HepG2 (cell line): Measurements from ENCODE around the gene MECR. TPM values are rescaled to one million over a fixed set of nuclear protein-coding genes. Genes with fewer than 3 reads are reported as not detected.

Source experiments
- BHLHE40 ChIP-seq: IDR thresholded peaks from 2 replicates; pipeline ENCODE4 v1.6.1; 2011; ENCODE audit warnings: low read length, improper control_type of control experiment
- CHCHD3 ChIP-seq: sonication (generic); formaldehyde crosslinking; IDR thresholded peaks from 2 replicates; pipeline ENCODE4 v1.8.0; 2022; ENCODE audit warnings: mild to moderate bottlenecking, missing genetic modification reagents, moderate library complexity
- GTF3A ChIP-seq: sonication (generic); formaldehyde crosslinking; conservative IDR thresholded peaks from 2 replicates; pipeline ENCODE4 v1.4.0; 2020; ENCODE audit warnings: mild to moderate bottlenecking, missing genetic modification reagents
- IRX3 ChIP-seq: sonication (generic); formaldehyde crosslinking; IDR thresholded peaks from 2 replicates; pipeline ENCODE4 v1.8.1; 2023; ENCODE audit warnings: mild to moderate bottlenecking, low read depth, missing genetic modification reagents, borderline replicate concordance
- MTF2 ChIP-seq: sonication (generic); formaldehyde crosslinking; IDR thresholded peaks from 2 replicates; pipeline ENCODE4 v1.5.0; 2020; ENCODE audit warnings: missing genetic modification reagents, borderline replicate concordance
- MZF1 ChIP-seq: sonication (generic); formaldehyde crosslinking; IDR thresholded peaks from 2 replicates; pipeline ENCODE4 v1.8.1; 2023; ENCODE audit warnings: mild to moderate bottlenecking, missing genetic modification reagents, borderline replicate concordance
- POGZ ChIP-seq: sonication (generic); formaldehyde crosslinking; IDR thresholded peaks from 2 replicates; pipeline ENCODE4 v1.4.0; 2020; ENCODE audit warnings: mild to moderate bottlenecking, missing genetic modification reagents
- SAP130 ChIP-seq: IDR thresholded peaks from 2 replicates; pipeline ENCODE4 v1.6.1; 2016; ENCODE audit warnings: low read depth
- ZFP90 ChIP-seq: sonication (generic); formaldehyde crosslinking; IDR thresholded peaks from 2 replicates; pipeline ENCODE4 v1.8.0; 2022; ENCODE audit warnings: missing genetic modification reagents, mild to moderate bottlenecking, inconsistent platforms, borderline replicate concordance
- ZIK1 ChIP-seq: sonication (generic); formaldehyde crosslinking; IDR thresholded peaks from 2 replicates; pipeline ENCODE4 v1.5.0; 2020; ENCODE audit warnings: mild to moderate bottlenecking, low read depth, missing genetic modification reagents, borderline replicate concordance
- ZNF33A ChIP-seq: sonication (generic); formaldehyde crosslinking; IDR thresholded peaks from 2 replicates; pipeline ENCODE4 v1.5.1; 2020; ENCODE audit warnings: missing genetic modification reagents, mild to moderate bottlenecking, moderate library complexity, borderline replicate concordance
- ZNF350 ChIP-seq: sonication (generic); formaldehyde crosslinking; IDR thresholded peaks from 2 replicates; pipeline ENCODE4 v1.4.0; 2020; ENCODE audit warnings: mild to moderate bottlenecking, low read depth, missing genetic modification reagents, borderline replicate concordance
- ZNF451 ChIP-seq: sonication (generic); formaldehyde crosslinking; IDR thresholded peaks from 2 replicates; pipeline ENCODE4 v1.5.0; 2020; ENCODE audit warnings: mild to moderate bottlenecking, missing genetic modification reagents
- ZNF558 ChIP-seq: sonication (generic); formaldehyde crosslinking; IDR thresholded peaks from 2 replicates; pipeline ENCODE4 v1.9.0; 2022; ENCODE audit warnings: mild to moderate bottlenecking, missing genetic modification reagents, borderline replicate concordance
- ZNF660 ChIP-seq: sonication (generic); formaldehyde crosslinking; IDR thresholded peaks from 2 replicates; pipeline ENCODE4 v1.5.1; 2020; ENCODE audit warnings: mild to moderate bottlenecking, low read depth, missing genetic modification reagents, borderline replicate concordance
- ZNF678 ChIP-seq: sonication (generic); formaldehyde crosslinking; IDR thresholded peaks from 2 replicates; pipeline ENCODE4 v1.4.0; 2020; ENCODE audit warnings: mild to moderate bottlenecking, missing genetic modification reagents
- ZNF850 ChIP-seq: sonication (generic); formaldehyde crosslinking; conservative IDR thresholded peaks from 2 replicates; pipeline ENCODE4 v1.9.0; 2021; ENCODE audit warnings: mild to moderate bottlenecking, missing genetic modification reagents
- polyA plus RNA-seq, 8 experiments: library from polyadenylated mRNA; depleted of rRNA in 3 of 8; stranded (reverse) in 7 of 8; unstranded in 1 of 8; fragments of >200 nt; fragmentation: Illumina TruSeq in 4 of 8; extraction: Trizol in 4 of 8; gene quantifications; 2 replicates each; pipeline versions ENCODE4 v1.2.1 to v1.2.3, GENCODE V29; 2011 to 2016; ENCODE audit warnings: low read depth in 4 of 8, missing spikeins in 1 of 8, mixed read lengths in 1 of 8; ENCODE audit not compliant: insufficient read depth in 1 of 8
- total RNA-seq, 5 experiments: library from RNA; depleted of rRNA; stranded (reverse); fragments of >200 nt; fragmentation: Illumina TruSeq; extraction: Trizol; gene quantifications; 2 replicates each; pipeline ENCODE4 v1.2.3, GENCODE V29; 2016; ENCODE audit warnings: low read depth in 1 of 5
- TF ChIP-seq, protein P1 (sequence below): sonication (generic); formaldehyde crosslinking; IDR thresholded peaks from 2 replicates; pipeline ENCODE4 v1.4.0; 2020; ENCODE audit warnings: missing genetic modification reagents
- TF ChIP-seq, protein P2 (sequence below): sonication (generic); formaldehyde crosslinking; IDR thresholded peaks from 2 replicates; pipeline ENCODE4 v1.5.1; 2020; ENCODE audit warnings: missing genetic modification reagents, mild to moderate bottlenecking, borderline replicate concordance
- TF ChIP-seq, protein P3 (sequence below): sonication (generic); formaldehyde crosslinking; conservative IDR thresholded peaks from 2 replicates; pipeline ENCODE4 v1.4.0; 2020; ENCODE audit warnings: missing genetic modification reagents
- TF ChIP-seq, protein P4 (sequence below): sonication (generic); formaldehyde crosslinking; IDR thresholded peaks from 2 replicates; pipeline ENCODE4 v1.5.0; 2020; ENCODE audit warnings: mild to moderate bottlenecking, low read depth, missing genetic modification reagents, borderline replicate concordance

The MECR gene
- total and polyA plus RNA-seq, 2 of the 13 experiments (the other 11 are each of a cell fraction or from before 2014, with no cell fraction given) = 18.8 to 24.9 TPM

DNA sequence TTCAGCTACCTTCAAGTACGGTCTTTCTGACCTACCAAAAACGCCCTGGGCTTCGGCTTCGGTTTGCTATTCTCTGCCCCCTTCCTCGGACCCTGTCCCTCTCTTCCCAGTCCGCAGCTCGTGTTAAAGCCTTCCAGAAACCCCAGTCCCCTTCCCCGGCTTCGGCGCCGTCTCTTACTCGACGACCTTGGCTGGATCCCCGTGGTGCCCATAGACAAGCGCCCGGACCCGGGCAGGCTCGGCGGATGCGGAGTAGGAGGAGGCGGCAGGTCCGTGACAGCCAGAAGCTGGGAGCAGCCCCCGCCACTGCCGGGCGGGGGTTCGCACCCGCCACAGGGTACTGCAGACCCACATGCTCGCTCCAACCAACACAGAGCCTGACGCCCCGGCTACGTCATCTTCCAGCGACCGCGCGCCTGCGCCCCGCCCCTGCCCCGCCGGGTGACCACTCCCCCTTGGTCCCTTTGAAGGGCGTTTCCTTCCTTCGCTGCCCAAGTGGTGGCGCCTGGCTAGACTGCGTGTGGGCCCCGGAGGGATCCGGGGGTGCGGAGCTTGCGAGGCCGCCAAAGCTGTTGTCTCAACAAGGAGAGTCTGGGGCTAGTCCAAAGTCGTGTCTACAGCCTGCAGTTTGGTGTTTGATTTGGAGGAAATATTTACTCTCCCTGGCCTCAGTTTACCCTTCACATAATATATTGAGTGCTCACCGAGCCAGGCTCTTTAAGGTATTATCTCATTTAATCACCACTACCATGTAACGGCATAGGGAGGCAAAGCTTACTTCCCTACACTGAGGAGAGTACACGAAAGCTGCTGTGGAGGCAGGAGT, at the start of gene MECR (continued):
- TF ChIP-seq, protein P1, sequence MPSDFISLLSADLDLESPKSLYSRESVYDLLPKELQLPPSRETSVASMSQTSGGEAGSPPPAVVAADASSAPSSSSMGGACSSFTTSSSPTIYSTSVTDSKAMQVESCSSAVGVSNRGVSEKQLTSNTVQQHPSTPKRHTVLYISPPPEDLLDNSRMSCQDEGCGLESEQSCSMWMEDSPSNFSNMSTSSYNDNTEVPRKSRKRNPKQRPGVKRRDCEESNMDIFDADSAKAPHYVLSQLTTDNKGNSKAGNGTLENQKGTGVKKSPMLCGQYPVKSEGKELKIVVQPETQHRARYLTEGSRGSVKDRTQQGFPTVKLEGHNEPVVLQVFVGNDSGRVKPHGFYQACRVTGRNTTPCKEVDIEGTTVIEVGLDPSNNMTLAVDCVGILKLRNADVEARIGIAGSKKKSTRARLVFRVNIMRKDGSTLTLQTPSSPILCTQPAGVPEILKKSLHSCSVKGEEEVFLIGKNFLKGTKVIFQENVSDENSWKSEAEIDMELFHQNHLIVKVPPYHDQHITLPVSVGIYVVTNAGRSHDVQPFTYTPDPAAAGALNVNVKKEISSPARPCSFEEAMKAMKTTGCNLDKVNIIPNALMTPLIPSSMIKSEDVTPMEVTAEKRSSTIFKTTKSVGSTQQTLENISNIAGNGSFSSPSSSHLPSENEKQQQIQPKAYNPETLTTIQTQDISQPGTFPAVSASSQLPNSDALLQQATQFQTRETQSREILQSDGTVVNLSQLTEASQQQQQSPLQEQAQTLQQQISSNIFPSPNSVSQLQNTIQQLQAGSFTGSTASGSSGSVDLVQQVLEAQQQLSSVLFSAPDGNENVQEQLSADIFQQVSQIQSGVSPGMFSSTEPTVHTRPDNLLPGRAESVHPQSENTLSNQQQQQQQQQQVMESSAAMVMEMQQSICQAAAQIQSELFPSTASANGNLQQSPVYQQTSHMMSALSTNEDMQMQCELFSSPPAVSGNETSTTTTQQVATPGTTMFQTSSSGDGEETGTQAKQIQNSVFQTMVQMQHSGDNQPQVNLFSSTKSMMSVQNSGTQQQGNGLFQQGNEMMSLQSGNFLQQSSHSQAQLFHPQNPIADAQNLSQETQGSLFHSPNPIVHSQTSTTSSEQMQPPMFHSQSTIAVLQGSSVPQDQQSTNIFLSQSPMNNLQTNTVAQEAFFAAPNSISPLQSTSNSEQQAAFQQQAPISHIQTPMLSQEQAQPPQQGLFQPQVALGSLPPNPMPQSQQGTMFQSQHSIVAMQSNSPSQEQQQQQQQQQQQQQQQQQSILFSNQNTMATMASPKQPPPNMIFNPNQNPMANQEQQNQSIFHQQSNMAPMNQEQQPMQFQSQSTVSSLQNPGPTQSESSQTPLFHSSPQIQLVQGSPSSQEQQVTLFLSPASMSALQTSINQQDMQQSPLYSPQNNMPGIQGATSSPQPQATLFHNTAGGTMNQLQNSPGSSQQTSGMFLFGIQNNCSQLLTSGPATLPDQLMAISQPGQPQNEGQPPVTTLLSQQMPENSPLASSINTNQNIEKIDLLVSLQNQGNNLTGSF = no peak
- no peak for TF ChIP-seq CHCHD3 (CRISPR knock-in tag)
- 0 out of 2 replicates have a peak, but pooled peaks have one; percentile 45 for TF ChIP-seq ZNF451 (CRISPR knock-in tag)
- TF ChIP-seq MTF2 (CRISPR knock-in tag) = no peak
- TF ChIP-seq BHLHE40 = no peak
- TF ChIP-seq IRX3 (CRISPR knock-in tag) = no peak; the same call in 1 of the 2 replicates
- peak; percentile 95 for TF ChIP-seq SAP130
- TF ChIP-seq MZF1 (CRISPR knock-in tag) = no peak
- no peak for TF ChIP-seq ZNF850
- no peak for TF ChIP-seq ZIK1
- TF ChIP-seq ZNF350 (CRISPR knock-in tag) = peak; percentile 79; the same call in 1 of the 2 replicates
- no peak for TF ChIP-seq ZNF33A (CRISPR knock-in tag)
- no peak for TF ChIP-seq ZNF678 (CRISPR knock-in tag)
- TF ChIP-seq, protein P2, sequence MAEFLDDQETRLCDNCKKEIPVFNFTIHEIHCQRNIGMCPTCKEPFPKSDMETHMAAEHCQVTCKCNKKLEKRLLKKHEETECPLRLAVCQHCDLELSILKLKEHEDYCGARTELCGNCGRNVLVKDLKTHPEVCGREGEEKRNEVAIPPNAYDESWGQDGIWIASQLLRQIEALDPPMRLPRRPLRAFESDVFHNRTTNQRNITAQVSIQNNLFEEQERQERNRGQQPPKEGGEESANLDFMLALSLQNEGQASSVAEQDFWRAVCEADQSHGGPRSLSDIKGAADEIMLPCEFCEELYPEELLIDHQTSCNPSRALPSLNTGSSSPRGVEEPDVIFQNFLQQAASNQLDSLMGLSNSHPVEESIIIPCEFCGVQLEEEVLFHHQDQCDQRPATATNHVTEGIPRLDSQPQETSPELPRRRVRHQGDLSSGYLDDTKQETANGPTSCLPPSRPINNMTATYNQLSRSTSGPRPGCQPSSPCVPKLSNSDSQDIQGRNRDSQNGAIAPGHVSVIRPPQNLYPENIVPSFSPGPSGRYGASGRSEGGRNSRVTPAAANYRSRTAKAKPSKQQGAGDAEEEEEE = no peak
- TF ChIP-seq POGZ (CRISPR knock-in tag) = peak; percentile 66
- no peak for TF ChIP-seq GTF3A
- TF ChIP-seq ZFP90 (CRISPR knock-in tag) = no peak
- no peak for TF ChIP-seq ZNF660 (CRISPR knock-in tag)
- TF ChIP-seq, protein P3, sequence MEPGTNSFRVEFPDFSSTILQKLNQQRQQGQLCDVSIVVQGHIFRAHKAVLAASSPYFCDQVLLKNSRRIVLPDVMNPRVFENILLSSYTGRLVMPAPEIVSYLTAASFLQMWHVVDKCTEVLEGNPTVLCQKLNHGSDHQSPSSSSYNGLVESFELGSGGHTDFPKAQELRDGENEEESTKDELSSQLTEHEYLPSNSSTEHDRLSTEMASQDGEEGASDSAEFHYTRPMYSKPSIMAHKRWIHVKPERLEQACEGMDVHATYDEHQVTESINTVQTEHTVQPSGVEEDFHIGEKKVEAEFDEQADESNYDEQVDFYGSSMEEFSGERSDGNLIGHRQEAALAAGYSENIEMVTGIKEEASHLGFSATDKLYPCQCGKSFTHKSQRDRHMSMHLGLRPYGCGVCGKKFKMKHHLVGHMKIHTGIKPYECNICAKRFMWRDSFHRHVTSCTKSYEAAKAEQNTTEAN (CRISPR knock-in tag) = no peak
- TF ChIP-seq, protein P4, sequence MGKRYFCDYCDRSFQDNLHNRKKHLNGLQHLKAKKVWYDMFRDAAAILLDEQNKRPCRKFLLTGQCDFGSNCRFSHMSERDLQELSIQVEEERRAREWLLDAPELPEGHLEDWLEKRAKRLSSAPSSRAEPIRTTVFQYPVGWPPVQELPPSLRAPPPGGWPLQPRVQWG = no peak
- no peak for TF ChIP-seq ZNF558 (CRISPR knock-in tag)
